Omental fat pad (tissue), 4 donors: ENCODE measurements around the gene GRM7. TPM values are rescaled to one million over a fixed set of nuclear protein-coding genes. Genes with fewer than 3 reads are reported as not detected.

ENCODE experiments used
- ATAC-seq: fragments of 150-250 bp; one replicate; pipeline ENCODE4 v1.9.1; 2016; ENCODE audit warnings: mild to moderate bottlenecking, moderate library complexity; ENCODE audit not compliant: low FRiP score
- DNase-seq: peaks from one replicate; pipeline ENCODE4 v3.0.0-alpha.2; 2019; ENCODE audit warnings: low spot score
- CTCF ChIP-seq, 3 donors: fragments of 450-650 bp; IDR thresholded peaks; one replicate each; pipeline ENCODE4 v1.5.1; 2016 to 2017; ENCODE audit warnings: antibody characterized with exemption in 3 of 3, mild to moderate bottlenecking in 3 of 3, moderate library complexity in 2 of 3
- total RNA-seq, 4 donors: library from RNA; depleted of rRNA; stranded (reverse); fragments of >200 nt; gene quantifications; one replicate each; pipeline ENCODE4 v1.1.0, GENCODE V29; 2016

GRM7 gene
- total RNA-seq, 4 donors from 2014 or later = 0.12 to 0.82 (median 0.28) TPM; not detected in 1

GRCh38 chr3:6860149-6860953, 564 bp upstream of the GRM7 start:
- no peak for TF ChIP-seq CTCF (IDR thresholded peaks at IDR 0.05)
- DNase-seq = no peak
- ATAC-seq = peak; percentile 25

- ATAC-seq (peak; percentile 4), DNase-seq (no peak)
- no peak for TF ChIP-seq CTCF (IDR thresholded peaks at IDR 0.05)
Measured at GRCh38 chr3:6861625-6862000, 698 bp downstream of the GRM7 start.

GRCh38 chr3:6862041-6862879, 1.3 kb downstream of the GRM7 start:
- DNase-seq = no peak
- TF ChIP-seq CTCF (IDR thresholded peaks at IDR 0.05) = no peak
- ATAC-seq = no peak

DNA sequence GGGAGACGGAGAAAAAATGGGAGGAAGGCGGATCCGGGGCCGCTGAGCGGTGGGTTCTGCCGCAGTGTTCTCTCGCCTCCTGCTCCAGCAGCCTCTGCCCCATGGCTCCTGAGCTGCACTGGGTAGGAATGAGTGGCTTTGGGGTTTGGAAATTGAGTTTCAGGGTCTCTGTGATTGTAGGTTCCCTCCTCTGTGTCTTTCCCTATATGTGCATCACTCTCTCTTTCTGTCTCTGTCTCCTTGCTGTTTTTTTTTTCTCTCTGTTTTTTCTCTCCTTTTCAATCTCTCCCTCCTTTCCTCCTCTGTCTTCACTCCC, 1.9 kb downstream of the GRM7 start:
- DNase-seq = no peak
- no peak for ATAC-seq
- TF ChIP-seq CTCF (IDR thresholded peaks at IDR 0.05) = no peak

GRCh38 chr3:6867269-6867668, 6.4 kb downstream of the GRM7 start:
- no peak for TF ChIP-seq CTCF (IDR thresholded peaks at IDR 0.05)
- no peak for ATAC-seq
- no peak for DNase-seq

DNA sequence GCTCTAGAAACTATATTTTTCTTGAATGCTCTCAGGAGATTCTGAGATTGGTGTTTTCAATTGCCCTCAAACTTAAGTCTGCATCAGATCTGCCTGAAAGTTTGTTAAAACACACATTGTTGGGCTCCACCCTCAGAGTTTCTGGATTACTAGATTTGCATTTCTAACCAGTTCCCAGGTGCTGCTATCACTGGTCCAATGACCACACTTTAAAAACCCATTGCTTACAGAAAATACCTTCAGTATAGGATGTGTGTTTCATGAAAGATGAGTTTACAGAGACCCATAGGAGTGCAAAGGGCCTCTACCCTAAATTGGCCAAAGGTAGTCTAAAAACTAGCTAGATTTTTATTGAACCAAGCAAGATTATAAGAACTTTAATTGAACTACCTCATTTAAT, 17.8 kb downstream of the GRM7 start:
- no peak for ATAC-seq

More for the DNA sequence above, 17.8 kb downstream of the GRM7 start:
- no peak for TF ChIP-seq CTCF (IDR thresholded peaks at IDR 0.05)
- DNase-seq = no peak
